Mucosa of descending colon (tissue), 3 donors: ENCODE measurements around the gene MFSD1. TPM values are rescaled to one million over a fixed set of nuclear protein-coding genes. Genes with fewer than 3 reads are reported as not detected.

Source experiments
- ATAC-seq: fragments of 200-7000 bp; cut with Tn5 transposase; one replicate; pipeline ENCODE4 v1.9.1; 2020; ENCODE audit warnings: mild to moderate bottlenecking, moderate library complexity
- DNase-seq, 3 donors: peaks; one replicate each; pipeline ENCODE4 v3.0.0-alpha.2; 2020
- H3K36me3 ChIP-seq: fragments of 200-600 bp; one replicate; pipeline ENCODE4 v1.8.0; 2021; ENCODE audit warnings: low read depth, mild to moderate bottlenecking
- H3K4me1 ChIP-seq: fragments of 200-600 bp; one replicate; pipeline ENCODE4 v1.8.0; 2021; ENCODE audit warnings: low read depth, mild to moderate bottlenecking
- H3K4me3 ChIP-seq: fragments of 200-600 bp; one replicate; pipeline ENCODE4 v1.8.0; 2021; ENCODE audit warnings: mild to moderate bottlenecking
- H3K9me3 ChIP-seq: fragments of 200-600 bp; one replicate; pipeline ENCODE4 v1.8.0; 2021; ENCODE audit warnings: mild to moderate bottlenecking
- CTCF ChIP-seq: fragments of 200-600 bp; IDR thresholded peaks from one replicate; pipeline ENCODE4 v1.8.0; 2022; ENCODE audit warnings: antibody characterized with exemption, mild to moderate bottlenecking
- intact Hi-C, 2 donors: fragments of 100-400 bp; cut with DNase I in 1 of 2; cut with micrococcal nuclease in 1 of 2; formaldehyde crosslinking; loops; one replicate each; pipeline versions ENCODE4 v1.11.0 to v1.11.1; 2022; cut with DNase I, micrococcal nuclease
- total RNA-seq, 3 donors: library from RNA; stranded (reverse); fragmentation: NEBNext Ultra II Directional in 2 of 3; extraction: Animal tissue kit (Norgen Biotek cat#: 25700) in 2 of 3; gene quantifications; one replicate each; pipeline versions ENCODE4 v1.2.1 to v1.2.4, GENCODE V29; 2021 to 2023
- donor health status: DM: no; HTN: no; CAD: no; lungs with moderate emphysema.
- donor health status: DM: no; HTN: no; CAD: no.
- donor health status: DM: no; HTN: yes; CAD: no.

MFSD1 gene
- total RNA-seq, 3 donors from 2014 or later: 55.3 to 77.8 (median 59.4) TPM

DNA sequence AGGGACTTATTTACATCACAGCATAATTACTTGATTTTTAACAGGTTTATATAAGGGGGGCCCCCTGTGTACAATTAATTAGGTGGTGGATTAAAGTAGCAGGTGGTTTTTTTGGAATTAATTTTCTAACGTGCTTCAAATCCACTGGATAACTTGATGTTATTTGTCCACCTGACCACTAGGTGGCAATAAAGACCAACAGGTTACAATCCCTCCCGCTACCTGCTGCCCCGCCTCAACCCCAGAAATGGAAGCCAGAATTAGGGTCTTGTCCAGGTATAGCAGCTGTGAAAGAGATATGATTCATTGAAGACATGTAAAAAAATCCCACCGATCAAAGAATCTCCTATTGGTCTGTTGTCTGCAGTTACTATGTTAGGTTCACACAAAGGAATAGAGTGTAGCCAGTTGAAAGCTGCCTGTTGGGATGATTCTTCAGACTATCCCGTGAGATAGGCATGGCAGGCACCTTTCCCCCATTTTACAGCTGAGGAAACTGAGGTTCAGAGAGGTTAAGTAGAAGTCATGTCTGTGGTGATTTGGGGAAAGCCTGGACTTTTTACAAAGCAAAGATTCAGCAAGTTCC is 44.0 kb downstream of the MFSD1 start:
- Histone ChIP-seq H3K4me3 (no peak overlapping the region), H3K4me1 (no peaks in the 10 kb centered on the region), H3K36me3 (no peaks in the 10 kb centered on the region), H3K9me3 (no peaks in the 10 kb centered on the region)
- intact Hi-C loops: loop anchor here in 1 of 2 donors (5.0 kb wide), 1 partner anchor 416 kb away; no protein-coding TSS in a partner anchor
- ATAC-seq (peak; percentile 63), DNase-seq (peak in 1 of 3 donors; percentile 33)
- TF ChIP-seq CTCF: peak; percentile 22

DNA sequence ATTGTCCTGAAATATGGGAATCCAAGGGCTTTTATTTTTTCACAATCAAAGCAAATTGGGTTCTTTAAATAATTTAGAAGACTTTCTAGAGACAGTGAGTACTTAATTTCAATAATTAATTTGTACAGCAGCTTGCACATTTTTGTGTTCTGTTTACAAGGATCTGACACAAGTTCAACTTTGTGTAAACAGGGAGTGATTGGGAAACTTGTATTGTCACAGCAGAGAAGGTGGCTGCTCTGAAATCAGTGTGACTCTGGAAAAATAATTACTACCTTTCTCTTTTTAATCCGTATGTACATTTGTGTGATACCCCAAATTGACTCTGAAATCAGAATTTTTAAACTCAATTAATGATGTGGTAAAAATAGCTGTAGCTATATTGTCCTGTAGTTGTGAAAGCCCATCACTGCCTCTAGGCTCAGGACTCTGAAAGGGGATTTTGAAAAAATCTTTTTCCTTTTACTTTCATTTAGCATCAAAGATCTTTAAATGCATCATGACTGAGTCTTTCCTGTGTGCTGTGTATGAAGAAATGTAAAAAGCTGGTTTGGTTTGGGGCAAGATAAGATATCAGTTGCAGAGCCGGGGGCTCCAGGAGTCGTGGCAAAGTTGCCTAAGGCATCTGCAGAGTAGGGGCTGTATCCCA is 45.1 kb downstream of the MFSD1 start:
- ATAC-seq (no peak), DNase-seq (no peak)
- Histone ChIP-seq H3K9me3 (no peaks in the 10 kb centered on the region), H3K4me3 (no peak overlapping the region), H3K36me3 (no peaks in the 10 kb centered on the region), H3K4me1 (no peaks in the 10 kb centered on the region)
- no peak for TF ChIP-seq CTCF
- intact Hi-C loops: loop anchor here in 1 of 2 donors (5.0 kb wide), 1 partner anchor 415 kb away; no protein-coding TSS in a partner anchor

DNA sequence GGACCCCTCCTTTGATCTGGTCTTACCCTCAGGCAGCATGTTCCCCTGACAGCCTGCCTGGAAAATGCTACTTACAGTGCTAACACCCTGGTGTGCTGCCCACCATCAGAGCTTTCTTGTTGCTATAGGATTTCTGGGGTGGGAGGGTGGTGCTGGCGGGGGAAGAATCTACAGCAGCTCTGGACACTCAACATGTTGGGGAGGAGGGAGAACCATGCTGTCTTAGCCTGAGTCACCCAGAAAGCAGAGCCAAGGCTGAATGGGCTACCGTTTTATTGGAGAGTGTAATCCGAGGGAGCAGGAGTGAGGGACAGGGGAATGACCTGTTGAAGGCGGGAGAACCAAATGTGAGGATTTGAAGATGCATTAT is 45.6 kb downstream of the MFSD1 start:
- Histone ChIP-seq H3K36me3 (no peaks in the 10 kb centered on the region), H3K4me3 (no peak overlapping the region), H3K4me1 (no peaks in the 10 kb centered on the region), H3K9me3 (no peaks in the 10 kb centered on the region)
- intact Hi-C loops: loop anchor here in 1 of 2 donors (5.0 kb wide), 1 partner anchor 415 kb away; no protein-coding TSS in a partner anchor
- no peak for TF ChIP-seq CTCF
- no peak for ATAC-seq
- DNase-seq: no peak

DNA sequence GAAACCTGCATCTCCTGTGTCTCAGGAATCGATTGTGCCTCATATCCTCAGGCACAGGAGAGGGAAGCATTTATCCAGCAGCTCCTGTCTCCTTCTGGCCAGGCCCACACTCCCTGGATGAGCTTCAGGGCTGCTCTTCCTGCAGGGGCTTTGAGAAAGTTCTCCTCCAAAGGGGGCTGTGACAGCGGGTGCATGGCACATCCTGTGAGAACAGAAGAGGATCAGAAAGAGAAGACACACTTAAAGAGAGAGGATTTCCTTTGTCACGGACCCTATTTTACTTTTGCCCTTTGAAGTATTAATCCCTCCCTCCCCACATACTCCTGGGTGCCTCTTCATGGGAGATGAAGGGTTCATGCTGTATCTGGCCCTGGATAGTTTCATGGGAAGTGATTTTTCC is 46.0 kb downstream of the MFSD1 start:
- no peaks in the 10 kb centered on the region for H3K4me1 ChIP-seq
- DNase-seq: no peak
- no peak for TF ChIP-seq CTCF
- H3K36me3 ChIP-seq: no peaks in the 10 kb centered on the region
- ATAC-seq: no peak
- intact Hi-C loops: loop anchor here in 1 of 2 donors (5.0 kb wide), 1 partner anchor 414 kb away; no protein-coding TSS in a partner anchor
- H3K4me3 ChIP-seq: no peak overlapping the region
- no peaks in the 10 kb centered on the region for H3K9me3 ChIP-seq

DNA sequence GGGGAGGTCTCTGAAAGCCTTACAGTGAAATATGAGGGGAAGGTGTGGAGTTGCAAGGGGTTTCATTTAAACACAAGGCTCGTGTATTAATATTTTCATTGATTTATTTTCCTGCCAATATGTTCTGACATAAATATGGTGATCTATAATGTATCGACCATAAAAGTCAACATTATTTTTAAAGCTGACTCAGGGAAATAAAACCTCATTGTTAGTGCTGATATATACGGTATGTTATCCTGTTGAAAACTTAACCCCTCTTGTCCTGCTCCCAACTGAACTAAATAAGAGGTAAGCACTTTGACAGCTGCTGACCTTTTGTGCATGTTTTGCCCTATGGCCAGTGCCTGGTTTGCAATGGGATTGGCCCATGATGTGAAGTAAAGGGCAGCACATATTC is 47.9 kb downstream of the MFSD1 start:
- Histone ChIP-seq H3K4me3 (no peak overlapping the region), H3K36me3 (no peaks in the 10 kb centered on the region), H3K4me1 (no peaks in the 10 kb centered on the region), H3K9me3 (peaks cover 1% of the 10 kb centered on the region)
- ATAC-seq (no peak), DNase-seq (no peak)
- no peak for TF ChIP-seq CTCF
- intact Hi-C loops: loop anchor here (5.0 kb wide), 2 partner anchors 408 to 413 kb away; no protein-coding TSS in a partner anchor
